GM18505 (cell line): ENCODE data around the gene CTBP2.

Experiments used
- ATAC-seq: cut with Tn5 transposase; IDR thresholded peaks from one replicate; pipeline ENCODE4 v1.9.1; 2021; ENCODE audit not compliant: unreplicated experiment
- POLR2A ChIP-seq: IDR thresholded peaks from 4 replicates; pipeline ENCODE4 v1.6.1; 2011; ENCODE audit warnings: borderline replicate concordance; ENCODE audit not compliant: insufficient read depth, insufficient read length; ENCODE audit errors: extremely low read depth

CTBP2 gene

DNA sequence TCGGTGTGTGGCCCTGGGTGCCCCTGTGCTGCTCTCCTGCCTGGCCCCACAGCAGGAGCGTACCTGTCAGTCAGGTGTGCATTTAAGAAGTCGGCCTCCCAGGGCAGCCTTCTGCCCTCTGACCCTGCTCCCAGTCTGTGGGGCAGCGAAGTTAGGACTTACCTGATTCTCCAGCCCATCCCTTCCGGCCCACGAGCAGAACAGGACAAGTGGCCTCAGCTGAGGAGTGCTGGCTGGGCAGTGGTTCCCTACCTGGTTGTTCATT, 24.7 kb downstream of the CTBP2 start:
- TF ChIP-seq POLR2A: no peak
- no peak for ATAC-seq

DNA sequence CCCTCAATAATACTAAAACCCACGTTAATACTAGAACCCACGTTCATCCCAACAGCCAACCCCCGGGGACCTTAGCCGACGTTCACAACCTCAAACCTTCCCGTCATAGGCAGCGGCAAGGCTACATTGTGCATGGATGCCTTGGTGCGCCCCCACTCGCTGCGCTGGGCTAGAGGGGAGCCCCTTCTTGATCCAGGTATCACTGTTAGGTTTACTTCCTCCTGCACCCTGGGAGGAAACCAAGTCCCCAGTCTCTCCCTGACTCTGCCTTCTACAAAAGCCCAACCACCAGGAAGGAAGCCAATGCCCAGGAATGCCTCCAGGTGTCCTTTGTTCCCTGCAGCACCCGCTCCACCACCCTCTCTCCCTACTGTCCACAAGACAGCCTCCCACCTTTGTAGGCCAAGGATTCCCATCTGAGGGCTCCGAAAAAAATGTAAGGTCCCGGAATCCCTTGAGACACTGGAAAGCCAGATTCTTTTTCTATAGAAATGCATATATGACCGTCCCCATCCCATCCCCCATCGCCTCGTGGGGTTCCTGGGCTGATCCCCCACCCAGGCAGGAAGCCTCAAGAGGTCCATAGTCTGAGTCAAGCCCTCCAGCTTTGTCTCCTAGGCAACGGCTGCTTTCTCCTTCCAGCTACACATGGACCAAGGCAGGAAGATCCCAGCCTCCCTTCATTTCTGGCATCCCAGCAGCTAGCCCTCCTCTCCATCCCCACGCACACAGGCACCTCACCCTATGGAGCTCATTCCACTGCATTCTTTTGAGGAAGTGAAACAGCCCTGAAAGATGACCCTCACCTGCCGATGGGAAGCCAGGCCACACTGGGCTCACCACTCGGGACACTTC, 25.2 kb downstream of the CTBP2 start:
- no peak for TF ChIP-seq POLR2A
- no peak for ATAC-seq

DNA sequence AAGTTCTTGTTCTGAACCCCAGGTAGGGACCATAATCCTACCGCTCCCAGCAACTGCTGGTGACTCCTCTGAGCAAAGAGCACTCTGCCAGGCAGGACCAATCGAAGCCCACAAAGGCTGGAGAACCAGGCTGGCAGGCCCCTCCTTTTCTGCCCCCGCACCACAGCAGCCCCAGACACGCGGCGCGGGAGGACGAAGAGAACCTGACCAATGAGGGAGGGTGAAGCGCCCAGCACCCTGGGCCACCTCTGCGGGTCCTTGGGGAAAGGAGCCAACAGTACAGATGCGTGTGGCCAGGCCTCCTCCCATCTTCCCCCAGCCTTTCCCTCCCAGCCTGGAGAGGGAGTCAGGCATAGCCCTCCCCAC, 25.9 kb downstream of the CTBP2 start:
- no peak for TF ChIP-seq POLR2A
- ATAC-seq: no peak

DNA sequence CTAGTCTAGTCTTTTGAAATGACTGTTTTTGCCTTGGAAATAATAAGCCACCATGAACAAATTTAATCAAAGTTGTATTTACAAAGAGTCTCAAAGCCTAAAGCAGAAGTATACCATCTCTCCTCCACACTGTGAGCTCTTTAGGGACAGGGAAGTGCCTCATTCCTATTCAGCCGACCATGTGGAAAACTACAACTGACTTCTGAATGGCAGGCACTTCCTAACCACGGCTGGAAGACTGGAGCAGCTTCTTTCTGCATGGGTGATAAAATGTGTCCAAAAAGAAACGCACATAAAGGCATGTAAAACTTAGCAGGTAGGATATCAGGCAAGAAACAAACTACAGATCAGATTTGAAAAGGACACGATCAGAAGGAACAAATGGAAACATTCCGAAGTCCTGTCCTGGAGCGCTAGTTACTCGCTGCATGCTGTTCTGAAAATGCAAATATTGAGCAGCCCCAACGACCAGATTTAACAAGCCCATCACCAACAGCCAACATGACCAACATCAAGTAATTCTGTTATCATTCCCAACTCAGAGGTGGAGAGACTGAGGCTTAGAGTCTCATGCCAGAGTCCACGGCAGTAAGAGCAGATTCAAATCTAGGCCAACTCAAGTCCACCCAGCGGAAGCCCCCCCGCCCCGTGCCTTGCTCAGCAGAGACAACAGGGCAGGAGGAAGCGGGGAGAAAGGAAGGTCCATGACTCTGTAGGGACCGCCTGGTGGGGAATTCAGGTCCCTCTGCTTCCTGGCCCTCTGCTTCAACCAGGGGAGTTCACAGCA, 26.5 kb downstream of the CTBP2 start:
- ATAC-seq: no peak
- TF ChIP-seq POLR2A: no peak

DNA sequence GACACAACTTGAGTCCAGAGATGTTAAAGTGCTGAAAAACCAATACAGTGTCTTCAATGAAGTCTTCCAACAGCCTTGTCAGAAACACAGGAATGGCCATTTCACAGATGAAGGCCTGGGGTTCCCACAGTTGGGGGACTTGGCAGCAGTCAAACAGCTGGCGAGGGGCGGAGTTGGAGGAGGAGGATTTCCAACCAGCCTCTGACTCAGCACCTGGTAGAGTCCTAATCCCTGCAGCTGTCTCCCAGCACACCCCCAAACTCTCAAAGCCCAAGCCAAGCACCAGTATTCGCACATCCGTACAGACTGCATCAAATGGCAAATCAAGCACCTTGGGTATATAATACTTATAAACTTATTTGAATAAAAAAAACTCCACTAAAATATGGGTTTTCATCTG, 28.0 kb downstream of the CTBP2 start:
- TF ChIP-seq POLR2A: no peak
- ATAC-seq: no peak

DNA sequence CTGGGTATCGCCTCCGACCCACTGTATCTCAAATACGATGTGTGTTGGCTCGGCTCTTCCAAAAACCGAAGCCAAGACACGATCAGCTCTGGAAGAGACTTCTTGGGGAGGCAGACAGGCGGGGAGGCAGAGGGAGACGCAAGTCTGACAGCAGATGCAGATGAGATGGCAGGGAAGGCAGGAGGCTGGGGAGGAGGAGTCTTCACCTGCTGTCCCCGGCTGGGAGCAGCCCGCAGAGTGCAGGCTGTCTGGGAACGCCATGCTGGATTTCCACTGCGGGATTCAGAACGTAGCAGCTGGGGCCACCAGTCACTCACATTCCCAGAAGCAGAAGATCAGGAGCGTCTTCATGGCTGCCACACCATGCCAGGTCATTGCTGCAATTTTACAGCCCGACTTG, 29.4 kb downstream of the CTBP2 start:
- TF ChIP-seq POLR2A: no peak
- ATAC-seq: no peak

DNA sequence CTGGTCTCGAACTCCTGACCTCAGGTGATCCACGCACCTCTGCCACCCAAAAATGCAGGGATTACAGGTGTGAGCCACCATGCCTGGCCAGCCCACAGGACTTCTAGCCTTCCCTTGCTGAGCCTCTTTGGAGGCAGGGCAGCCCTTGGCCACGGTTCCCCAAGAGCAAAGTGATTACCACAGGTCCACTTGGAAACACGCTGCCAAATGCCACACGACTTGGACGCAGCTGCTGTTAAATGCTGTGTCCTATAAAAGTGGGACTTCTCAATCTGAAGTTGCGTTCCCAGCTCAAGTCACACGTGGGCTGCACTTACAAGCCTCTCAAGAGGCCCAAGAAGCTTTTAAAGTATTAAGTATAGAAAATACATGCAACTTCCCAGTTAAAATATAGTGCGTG, 30.1 kb downstream of the CTBP2 start:
- no peak for TF ChIP-seq POLR2A
- ATAC-seq: no peak

DNA sequence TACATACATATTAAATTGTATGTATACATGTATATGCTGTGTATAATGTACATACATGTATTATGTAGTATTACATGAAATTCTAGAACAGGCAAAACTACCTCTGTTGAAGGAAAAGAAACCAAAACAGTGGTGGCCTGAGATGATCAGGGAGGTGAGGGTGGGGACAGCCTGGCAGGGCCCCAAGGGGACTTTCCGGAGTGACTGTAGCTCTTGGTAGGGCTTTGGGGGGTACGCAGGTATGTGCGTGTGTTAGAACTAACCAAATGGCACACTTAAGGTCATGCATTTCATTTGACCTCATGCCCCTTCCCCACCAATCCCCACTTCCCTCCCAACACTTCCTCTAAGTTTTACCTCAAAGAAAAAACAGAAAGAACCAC, 31.3 kb downstream of the CTBP2 start:
- TF ChIP-seq POLR2A: no peak
- no peak for ATAC-seq

DNA sequence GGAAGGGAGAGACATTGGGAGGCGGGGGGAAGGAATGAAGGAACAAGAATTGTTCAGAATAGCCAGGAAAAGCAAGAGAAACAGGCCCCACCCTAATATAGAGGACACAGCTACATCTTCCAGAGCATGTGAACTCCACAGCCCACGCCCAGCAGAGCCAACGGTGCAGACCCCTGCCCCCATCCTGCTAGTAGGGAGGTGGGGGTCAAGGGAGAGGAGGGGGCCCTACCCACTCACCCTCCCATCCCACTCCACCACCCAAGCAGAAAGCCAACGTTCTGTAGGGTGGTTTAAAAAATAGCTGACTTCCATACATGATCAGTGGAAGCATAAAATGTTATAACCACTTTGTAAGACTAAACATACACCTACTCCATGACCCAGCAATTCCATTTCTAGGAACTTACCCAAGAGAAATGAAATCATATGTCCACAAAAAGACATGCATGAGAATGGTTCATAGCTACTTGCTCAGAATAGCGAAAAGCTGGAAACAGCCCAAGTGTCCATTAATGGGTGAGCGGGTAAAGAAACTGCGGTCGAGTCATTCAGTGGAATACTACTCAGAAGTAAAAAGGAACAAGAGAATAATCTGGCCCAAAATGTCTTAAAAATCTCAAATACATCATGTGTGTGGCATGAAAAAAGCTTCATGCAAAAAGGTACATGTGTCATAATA, 31.8 kb downstream of the CTBP2 start:
- ATAC-seq: no peak
- TF ChIP-seq POLR2A: no peak

DNA sequence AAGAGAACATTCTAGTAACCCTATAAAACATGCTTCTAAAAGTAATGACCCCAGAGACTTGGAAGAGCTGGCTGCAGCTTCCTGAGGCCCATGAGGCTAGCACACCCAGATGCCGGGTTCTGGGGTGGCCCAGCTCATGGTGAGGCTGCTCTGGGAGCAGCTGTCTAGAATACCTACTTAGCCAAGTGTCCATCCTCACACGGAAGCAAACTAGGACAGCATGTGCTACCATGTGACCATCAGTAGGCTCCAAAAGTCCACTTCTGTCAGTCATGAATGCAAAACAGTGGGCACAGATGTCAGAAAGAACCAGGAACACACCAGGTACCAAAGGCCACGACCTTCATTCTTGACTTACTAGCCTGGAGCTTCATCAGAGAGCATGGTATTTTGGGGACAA, 32.4 kb downstream of the CTBP2 start:
- no peak for TF ChIP-seq POLR2A
- ATAC-seq: no peak

DNA sequence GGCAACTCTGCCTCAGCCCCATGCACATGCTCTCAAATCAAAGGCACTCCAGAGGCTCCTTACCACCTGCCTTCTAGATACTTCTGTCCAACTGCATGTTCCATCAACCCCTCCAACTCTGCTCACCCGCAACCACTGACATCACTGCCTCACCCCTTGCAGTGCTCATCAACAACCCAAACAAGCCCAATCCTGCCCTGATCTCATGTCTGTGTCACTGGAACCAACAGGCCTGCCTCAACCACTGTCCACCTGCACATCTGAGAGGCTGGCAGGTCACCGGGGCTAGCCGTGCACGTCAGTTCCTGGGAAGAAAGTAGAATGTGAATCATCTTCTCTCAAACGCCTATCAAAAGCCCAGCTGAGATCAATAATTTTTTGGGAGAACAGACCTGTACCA, 33.3 kb downstream of the CTBP2 start:
- ATAC-seq: no peak
- no peak for TF ChIP-seq POLR2A

DNA sequence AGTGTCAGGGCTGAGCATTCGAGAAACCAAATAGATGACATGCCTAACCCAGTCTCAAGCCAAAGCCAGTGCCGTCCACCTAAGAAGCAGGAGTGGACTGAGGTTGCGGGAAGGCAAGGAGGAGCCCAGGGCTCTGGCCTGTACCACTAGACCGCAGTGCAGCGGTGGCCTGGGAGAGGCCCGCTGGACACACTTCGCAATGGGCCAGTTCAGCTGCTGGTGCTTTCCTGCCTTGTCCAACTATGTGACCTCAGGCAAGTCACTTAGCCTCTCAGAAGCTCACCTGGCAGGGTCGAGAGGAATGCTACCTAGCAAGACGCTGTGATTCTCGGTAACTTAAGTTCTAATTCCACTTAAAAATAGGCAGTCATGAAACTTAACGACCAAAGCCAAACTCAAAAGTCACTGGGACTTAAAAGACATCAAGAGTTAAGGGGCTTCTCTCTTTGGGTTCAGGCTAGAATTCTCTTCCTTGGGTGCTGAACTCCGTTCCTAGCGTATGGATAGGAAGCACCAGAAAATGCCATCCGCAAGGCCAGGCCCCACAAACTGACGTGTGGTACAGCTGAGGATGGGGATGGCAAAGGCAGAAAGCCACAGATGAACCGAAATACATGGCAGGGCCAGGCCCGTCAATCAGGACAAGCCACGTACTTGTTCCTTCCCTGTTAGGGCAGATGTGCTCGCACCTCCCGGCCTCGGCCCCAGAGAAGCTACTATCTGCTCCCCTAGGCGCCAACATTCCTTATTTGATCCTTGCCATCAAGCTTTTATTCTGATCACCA, 34.2 kb downstream of the CTBP2 start:
- ATAC-seq: no peak

DNA sequence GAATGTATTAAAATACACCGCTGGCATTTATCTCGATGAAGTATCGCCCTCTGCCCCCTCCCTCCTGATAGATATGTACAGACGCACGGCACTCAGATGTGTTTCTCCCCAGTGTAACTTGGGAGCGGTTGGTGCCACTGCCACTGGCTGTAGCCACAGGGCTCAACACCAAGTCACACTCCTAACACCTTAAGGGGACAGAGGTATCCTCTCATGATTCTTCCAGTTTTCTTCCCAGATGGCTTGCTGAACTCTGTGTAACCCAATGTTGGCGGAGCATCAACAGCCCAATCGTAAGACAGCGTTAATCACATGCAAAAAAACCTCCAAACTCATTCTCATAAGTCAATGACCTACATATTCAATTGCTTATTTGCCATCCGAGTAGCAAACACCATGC, 35.5 kb downstream of the CTBP2 start:
- ATAC-seq: no peak
- no peak for TF ChIP-seq POLR2A

More for the DNA sequence above, 34.2 kb downstream of the CTBP2 start:
- no peak for TF ChIP-seq POLR2A
